GM12864 (cell line): ENCODE results near the gene DYNLT2.

Source experiments
- DNase-seq: peaks from one replicate; pipeline ENCODE4 v3.0.0-alpha.2; 2011; ENCODE audit warnings: low read depth
- H3K4me3 ChIP-seq: 2 replicates; pipeline ENCODE4 v1.5.1; 2011; ENCODE audit warnings: mild to moderate bottlenecking, low read depth, low read length, control low read depth
- TF ChIP-seq, protein P1 (sequence below): IDR thresholded peaks from 2 replicates; pipeline ENCODE4 v1.5.1; 2011; ENCODE audit warnings: low read depth, mild to moderate bottlenecking, moderate library complexity, low read length, control low read depth, inconsistent platforms; ENCODE audit errors: missing control alignments

The DYNLT2 gene

GRCh38 chr6:169782966-169783365 lies 31.6 kb upstream of the DYNLT2 start:
- TF ChIP-seq, protein P1, sequence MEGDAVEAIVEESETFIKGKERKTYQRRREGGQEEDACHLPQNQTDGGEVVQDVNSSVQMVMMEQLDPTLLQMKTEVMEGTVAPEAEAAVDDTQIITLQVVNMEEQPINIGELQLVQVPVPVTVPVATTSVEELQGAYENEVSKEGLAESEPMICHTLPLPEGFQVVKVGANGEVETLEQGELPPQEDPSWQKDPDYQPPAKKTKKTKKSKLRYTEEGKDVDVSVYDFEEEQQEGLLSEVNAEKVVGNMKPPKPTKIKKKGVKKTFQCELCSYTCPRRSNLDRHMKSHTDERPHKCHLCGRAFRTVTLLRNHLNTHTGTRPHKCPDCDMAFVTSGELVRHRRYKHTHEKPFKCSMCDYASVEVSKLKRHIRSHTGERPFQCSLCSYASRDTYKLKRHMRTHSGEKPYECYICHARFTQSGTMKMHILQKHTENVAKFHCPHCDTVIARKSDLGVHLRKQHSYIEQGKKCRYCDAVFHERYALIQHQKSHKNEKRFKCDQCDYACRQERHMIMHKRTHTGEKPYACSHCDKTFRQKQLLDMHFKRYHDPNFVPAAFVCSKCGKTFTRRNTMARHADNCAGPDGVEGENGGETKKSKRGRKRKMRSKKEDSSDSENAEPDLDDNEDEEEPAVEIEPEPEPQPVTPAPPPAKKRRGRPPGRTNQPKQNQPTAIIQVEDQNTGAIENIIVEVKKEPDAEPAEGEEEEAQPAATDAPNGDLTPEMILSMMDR: no peak
- no peak overlapping the region for H3K4me3 ChIP-seq
- no peak for DNase-seq

GRCh38 chr6:169780571-169781091 lies 29.3 kb upstream of the DYNLT2 start:
- TF ChIP-seq, protein P1: no peak
- DNase-seq: no peak
- H3K4me3 ChIP-seq: no peak overlapping the region

- no peak for DNase-seq
- H3K4me3 ChIP-seq: no peak overlapping the region
- TF ChIP-seq, protein P1: no peak
Measured at GRCh38 chr6:169779896-169780295, 28.5 kb upstream of the DYNLT2 start.

DNA sequence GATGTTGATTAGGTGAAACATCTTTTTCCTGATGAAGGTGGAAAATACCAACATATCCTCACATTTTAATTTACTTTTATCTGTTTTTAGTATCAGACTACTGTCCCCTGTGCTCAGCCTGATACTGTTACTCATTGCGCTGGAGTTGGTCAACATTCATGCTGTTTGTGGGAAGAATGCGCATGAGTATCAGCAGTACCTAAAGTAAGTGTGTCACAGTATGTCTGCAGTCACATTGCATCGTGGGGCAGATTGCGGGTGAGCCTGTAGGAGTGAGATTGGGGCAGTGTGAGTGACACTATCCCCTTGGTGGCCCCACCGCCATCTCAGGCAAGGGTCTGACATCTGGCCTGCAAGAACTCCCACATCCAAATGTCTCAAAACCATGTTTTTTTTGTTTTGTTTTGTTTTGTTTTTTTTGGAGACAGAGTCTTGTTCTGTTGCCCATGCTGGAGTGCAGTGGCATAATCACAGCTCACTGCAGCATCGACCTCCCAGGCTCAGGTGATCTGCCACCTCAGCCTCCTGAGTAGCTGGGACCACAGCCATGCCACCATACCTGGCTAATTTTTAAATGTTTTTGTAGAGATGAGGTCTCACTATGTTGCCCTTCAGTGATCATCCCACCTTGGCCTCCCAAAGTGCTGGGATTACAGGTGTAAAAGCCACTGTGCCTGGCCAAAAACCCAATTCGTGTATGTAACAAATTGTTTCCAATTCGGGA lies 27.9 kb upstream of the DYNLT2 start:
- TF ChIP-seq, protein P1: no peak
- no peak for DNase-seq
- no peak overlapping the region for H3K4me3 ChIP-seq

DNA sequence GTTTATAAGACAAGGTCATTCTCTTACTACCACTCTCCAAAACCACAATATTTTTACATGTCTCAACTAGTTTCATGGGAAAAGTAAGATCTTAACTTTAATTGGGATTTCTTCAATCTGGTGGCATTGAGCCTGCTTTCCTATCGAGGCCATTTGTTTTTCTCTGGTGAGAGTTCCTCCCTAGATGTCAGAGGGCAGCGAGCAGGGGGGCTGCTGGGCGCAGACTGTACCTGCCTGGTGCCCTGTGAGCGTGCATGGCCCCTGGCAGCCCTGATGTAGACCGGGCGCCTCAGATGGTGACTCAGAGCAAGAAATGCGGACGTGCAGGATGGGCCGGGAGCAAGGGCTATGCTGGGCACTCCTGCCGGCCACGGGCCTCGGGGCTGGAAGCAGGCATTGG lies 27.3 kb upstream of the DYNLT2 start:
- H3K4me3 ChIP-seq: no peak overlapping the region
- TF ChIP-seq, protein P1: no peak
- no peak for DNase-seq

DNA sequence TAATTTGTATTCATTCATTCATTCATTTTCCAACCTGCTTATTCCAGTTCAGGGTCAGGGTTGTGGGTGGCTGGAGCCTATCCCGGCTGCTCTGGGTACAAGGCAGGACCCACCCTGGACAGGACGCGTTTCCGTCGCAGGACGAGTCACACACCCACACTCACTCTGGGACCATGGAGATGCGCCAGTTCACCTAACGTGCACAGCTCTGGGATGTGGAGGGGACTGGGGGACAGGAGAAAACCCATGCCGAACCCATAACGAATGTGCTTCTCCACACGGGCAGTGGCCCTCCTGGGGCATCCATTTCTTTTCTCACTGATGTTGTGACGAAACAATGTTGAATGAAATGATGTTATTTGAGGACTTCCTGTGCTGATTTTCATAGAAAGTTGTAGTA lies 26.5 kb upstream of the DYNLT2 start:
- TF ChIP-seq, protein P1: no peak
- no peak for DNase-seq
- H3K4me3 ChIP-seq: no peak overlapping the region

GRCh38 chr6:169776379-169776778 lies 25.0 kb upstream of the DYNLT2 start:
- TF ChIP-seq, protein P1: no peak
- DNase-seq: no peak
- H3K4me3 ChIP-seq: no peak overlapping the region
